HTR-8/SVneo (cell line): ENCODE results near the gene PRSS58.

Experiments
- DNase-seq: peaks from one replicate; pipeline ENCODE4 v3.0.0; 2011; ENCODE audit warnings: low spot score, mixed read lengths; ENCODE audit not compliant: insufficient read length
- FAIRE-seq: peaks from 2 replicates; lab custom pipeline; 2011; peaks lifted over from hg19 to GRCh38; lab: Jason Lieb, UNC

PRSS58 gene

DNA sequence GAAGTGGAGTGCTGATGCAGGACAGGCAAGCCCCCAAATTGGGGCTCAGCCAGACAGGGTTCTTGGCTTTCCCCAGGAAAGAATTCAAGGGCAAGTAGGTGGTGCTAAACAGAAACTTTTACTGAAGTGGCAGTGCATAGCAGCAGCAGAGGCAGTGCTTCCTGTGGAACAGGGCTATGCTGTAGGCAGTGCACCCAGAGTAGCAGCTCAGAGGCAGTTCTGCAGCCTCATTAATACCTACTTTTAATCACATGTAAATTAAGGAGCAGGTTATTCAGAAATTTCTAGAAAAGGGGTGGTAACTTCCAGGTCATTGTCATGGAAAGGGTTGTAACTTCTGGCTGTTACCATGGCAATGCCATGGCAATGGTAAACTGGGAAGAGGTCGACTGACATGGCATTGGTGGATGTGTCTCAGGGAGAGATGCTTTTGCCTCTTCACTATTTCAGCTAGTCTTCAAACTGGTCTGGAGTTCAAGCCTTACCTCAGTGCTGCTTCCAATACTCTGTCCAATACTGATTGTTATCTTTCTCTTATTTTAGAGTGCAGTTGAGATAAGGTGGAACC lies 29.2 kb downstream of the PRSS58 start:
- no peak for DNase-seq
- FAIRE-seq, result no peak
